Hematopoietic multipotent progenitor cell treated with erythropoietin and hydrocortisone succinate and interleukin-3 and kit ligand, for 8 days (in vitro differentiated cells): Measurements from ENCODE around the gene HOXA9.

Source experiments
- DNase-seq: peaks from one replicate; pipeline ENCODE4 v3.0.0-alpha.2; 2015

HOXA9 gene

DNA sequence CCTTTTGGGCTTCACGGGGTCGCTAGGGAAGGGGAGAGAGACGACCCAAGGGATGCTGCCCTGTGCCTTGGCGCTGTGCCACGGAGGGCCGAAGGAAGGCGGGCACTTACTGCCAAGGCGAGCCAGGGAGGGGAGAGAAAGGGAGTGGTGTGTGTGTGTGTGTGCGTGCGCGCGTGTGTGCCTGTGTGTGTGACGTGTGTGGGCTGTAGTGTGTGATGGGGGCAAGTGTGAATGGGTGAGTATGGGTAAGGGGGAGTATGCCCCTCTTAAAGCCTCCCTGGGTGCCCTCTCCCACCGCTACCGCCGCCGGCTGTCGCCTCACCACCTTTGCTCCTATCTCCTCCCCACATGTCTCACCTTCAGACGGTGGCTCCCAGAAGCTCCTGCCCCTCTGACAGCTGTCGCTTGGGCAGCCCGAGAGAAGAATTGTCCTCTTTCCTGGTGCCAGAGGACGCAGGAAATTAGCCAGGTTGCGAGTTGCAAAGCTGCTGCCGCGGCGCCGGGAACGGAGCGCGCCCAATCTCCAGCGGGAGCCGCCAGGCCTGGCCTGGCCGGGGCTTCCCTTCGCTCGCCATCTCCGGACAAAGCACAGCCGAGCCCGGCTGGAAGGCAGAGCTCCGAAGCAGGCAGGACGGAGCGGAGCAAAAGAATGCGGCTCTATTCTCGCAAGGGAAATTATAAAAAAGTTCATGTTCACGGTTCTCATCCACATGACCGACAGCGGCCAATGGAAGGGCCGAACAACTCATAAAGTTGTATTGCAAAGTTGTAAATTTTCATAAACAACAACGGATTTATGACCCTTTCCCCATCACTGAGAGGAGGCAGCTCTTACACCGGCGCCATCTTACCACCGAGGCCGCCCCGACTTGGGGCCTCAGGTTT is 13.2 kb downstream of the HOXA9 start, which contains the start of gene HOXA3:
Gene HOXA3 (minus strand): TSS at position 653 of the 885 bp plus-strand sequence. CDS start 41,943 bp downstream, outside the sequence.
- DNase-seq = no peak

- DNase-seq = no peak
Observed at GRCh38 chr7:27151341-27151930, 13.9 kb downstream of the HOXA9 start.

GRCh38 chr7:27150568-27151340 is 14.6 kb downstream of the HOXA9 start:
- peak; percentile 74 for DNase-seq

DNA sequence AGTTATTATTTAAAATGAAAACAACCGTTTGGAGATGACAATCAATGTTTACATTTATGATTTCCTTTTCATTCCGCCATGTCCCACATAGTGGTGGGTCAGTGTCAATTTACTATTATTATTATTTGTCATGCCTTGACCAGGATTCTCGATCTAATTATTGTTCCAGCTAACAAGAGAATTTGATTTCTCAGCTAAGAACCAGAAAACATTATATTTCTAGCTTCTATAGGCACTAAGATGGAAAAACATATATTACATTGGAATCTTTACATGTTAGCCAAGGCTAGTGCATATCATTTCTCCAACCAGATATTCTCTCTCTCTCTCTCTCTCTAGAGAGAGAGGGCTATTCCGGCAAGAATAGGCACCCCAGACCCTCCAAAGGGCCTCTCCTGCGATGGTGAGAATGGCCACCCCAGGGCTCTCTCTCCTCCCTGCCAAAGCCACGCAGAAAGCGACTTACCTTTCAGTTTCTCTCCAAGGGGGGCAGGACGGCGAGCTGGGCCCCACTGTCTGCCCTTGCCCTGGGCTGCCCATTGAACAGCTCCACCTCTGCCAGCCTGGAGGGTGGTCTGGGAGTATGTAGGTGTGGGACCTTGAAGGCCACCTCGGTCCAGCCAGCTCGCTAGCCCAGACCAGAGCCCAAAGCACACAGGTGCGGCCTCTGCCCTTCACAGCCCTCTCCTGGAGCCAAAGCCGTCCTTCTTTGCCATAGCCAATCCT is 15.3 kb downstream of the HOXA9 start:
- no peak for DNase-seq

DNA sequence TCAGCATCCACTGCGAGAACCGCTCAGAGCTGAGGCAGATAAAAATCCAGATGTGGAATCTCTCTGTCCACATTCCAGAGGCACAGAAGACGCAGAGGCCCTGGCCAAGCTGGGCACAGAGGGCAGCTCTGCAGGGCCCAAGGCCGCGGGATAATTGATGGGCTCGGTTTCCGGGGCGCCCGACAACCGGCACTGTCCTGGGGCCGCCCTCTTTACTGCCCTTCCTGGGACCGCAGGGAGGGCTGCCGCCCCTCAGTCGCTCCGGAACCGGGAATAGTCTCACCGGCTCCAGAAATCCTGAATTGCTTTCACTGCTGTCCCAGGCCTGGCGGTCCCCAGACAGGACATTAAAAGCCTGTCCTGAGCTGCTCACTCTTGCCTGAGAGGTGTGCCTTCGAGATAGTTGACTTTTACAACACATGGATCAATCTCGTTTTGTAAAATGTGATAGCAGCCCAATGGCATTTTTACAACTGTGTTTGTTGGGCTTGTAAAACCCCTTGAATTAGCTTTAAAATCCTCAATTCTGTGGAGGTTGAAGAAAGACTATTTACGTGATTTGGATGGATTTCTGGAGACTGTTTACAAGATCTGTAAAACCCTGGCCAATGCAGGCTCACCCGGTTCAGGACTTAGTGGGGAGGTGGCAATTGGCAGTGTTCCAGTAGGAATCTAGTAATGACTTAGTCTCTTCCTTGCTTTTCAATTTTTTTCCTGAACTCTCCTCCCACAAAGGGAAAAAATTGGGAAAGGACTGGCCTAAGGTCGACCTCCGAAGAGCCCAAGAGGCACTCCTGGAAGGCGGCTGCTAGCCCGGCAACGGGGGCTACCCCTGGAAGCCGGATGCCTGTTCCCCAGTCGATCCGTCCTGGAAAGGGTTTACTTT is 16.3 kb downstream of the HOXA9 start:
- DNase-seq = no peak

GRCh38 chr7:27148031-27148755 is 17.1 kb downstream of the HOXA9 start:
- DNase-seq = no peak

GRCh38 chr7:27147199-27148030 is 17.9 kb downstream of the HOXA9 start, which contains the start of gene HOXA6:
Gene HOXA6, minus strand, starts transcription at chr7:27147774. Its CDS starts 25 bp downstream, at chr7:27147749.
- no peak for DNase-seq

- no peak for DNase-seq
Observed at GRCh38 chr7:27146491-27147198, 18.7 kb downstream of the HOXA9 start.

DNA sequence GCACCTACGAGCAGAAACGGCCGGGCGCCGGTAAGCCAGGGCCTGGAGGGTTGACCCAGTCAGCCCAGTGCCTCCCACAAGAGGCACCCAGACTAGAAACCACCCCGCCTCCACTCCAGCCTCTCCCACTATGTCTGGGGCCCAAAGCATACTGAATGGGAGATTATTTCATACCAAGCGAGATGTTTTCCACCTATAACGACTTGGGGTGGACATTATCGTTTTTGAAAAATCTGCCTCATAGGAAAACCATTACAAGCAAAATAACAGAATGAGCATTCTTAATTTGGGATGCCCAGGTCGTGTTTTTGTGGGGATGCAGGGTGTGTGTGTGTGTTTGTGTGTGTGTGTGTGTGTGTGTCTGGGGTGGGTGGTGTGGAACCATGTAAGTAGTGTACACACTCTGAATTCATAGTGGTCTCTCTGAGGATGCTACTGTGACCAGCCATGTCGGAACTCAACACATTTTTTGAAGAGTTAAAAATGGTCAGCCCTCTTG is 19.4 kb downstream of the HOXA9 start:
- no peak for DNase-seq

DNA sequence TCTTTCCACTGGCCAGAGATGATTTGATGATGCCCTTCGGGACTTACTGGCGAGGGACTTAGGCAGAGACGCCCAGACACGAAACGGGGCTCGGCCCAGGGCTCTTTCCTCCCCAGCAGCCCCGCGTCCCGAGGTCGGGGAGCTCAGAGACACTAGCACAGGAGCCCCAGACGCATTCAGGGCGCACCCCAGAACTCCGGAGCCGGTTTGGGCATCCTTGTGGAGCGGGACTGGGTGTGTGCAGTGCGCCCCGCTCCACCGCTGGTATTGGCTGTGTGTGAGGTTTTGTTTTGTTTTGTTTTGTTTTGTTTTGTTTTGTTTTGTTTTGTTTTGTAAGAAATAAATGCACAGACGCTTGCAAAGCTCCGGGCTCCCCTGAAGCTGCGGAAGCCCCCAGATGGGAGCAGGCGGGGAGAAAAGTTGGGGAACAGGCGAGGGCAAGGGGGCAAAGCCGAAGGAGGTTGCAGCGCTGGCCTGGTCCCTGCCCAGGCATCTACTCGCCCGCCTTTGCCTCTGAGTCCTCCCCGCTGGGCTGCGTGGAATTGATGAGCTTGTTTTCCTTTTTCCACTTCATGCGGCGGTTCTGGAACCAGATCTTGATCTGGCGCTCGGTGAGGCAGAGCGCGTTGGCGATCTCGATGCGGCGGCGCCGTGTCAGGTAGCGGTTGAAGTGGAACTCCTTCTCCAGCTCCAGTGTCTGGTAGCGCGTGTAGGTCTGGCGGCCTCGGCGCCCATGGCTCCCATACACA is 20.0 kb downstream of the HOXA9 start:
- no peak for DNase-seq

DNA sequence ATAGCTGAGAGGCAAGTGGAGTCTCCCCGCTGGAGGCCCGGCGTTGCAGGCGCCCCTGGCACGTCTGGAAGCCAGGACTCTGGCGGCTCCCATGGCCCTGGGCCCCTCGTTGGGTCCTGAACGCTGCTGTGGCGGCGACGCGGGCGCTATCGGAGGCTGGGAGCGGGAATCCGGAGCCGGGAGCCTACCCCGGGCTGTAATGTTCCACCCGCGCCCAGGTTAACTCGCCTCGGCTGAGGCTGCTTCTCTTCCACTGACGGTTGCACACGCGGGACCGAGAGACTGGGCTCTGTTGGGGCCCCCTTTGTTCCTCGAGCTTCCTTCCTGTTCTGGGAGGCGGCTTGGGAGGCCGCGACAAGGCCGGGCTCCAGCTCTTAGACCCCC is 20.6 kb downstream of the HOXA9 start:
- DNase-seq = no peak

DNA sequence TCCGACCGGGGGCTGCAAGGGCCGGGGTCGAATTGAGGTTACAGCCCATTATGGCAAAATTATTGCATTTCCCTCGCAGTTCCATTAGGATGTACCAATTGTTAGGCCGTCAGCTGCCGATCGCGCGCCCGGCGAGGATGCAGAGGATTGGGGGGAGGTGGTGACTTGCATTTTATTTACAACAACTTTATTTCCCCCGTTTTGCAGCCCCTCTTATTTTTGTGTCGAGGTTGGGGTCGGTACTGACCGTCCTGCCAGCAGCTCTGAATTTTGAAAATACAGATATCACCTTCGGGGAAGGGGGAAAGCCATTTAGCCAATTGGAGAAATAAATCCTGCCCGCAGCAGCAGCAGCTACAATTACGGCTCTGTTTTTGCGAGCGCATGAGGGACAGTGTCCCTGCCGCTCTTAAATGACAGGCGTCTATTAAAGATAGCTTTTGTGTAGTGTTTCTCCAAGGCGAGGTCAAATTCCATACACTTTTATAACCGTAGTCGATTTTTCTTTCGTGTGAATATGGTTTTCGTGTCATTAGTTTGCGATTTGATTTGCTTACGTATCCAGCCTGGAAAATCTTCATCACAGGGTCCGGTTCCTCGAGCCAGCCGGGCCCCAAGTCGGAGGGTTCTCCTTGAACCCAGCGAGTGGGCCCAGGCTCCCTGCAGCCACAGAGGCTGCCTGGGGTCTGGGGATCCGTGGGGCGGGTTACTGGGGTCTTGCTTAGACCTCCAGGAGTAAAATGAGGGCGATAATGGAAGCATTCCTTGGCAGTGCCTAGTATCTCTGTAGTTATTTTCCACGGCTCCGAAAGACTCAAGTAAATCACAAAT is 21.2 kb downstream of the HOXA9 start:
- no peak for DNase-seq

DNA sequence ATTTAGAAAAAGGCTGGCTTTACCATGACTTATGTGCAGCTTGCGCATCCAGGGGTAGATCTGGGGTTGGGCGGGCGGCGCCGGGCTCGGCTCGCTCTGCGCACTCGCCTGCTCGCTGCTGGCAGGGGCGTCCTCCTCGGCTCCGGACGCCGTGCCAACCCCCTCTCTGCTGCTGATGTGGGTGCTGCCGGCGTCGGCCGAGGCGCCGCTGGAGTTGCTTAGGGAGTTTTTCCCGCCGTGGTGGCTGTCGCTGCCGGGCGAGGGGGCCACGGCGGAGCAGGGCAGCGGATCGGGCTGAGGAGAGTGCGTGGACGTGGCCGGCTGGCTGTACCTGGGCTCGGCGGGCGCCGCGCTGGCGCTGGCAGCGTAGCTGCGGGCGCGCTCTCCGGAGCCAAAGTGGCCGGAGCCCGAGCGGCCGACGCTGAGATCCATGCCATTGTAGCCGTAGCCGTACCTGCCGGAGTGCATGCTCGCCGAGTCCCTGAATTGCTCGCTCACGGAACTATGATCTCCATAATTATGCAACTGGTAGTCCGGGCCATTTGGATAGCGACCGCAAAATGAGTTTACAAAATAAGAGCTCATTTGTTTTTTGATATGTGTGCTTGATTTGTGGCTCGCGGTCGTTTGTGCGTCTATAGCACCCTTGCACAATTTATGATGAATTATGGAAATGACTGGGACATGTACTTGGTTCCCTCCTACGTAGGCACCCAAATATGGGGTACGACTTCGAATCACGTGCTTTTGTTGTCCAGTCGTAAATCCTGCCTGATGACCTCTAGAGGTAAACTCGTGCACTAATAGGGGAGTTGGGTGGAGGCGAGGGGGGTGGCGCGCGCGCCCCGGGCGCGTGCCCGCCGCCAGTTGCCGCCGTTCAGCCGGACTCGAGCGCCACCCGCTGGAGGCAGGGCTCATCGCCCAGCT is 22.1 kb downstream of the HOXA9 start, which contains the start of gene HOXA5:
Gene HOXA5 (minus strand): TSS at position 659 of the 927 bp plus-strand sequence. CDS start 74 bp downstream, at position 585.
- DNase-seq = peak; percentile 66

- no peak for DNase-seq
Observed at GRCh38 chr7:27142580-27143022, 22.7 kb downstream of the HOXA9 start.

GRCh38 chr7:27141923-27142579 is 23.3 kb downstream of the HOXA9 start:
- DNase-seq = no peak
